NB4 (cell line): ENCODE results near the gene TWIST2.

Experiments used
- MYC ChIP-seq: IDR thresholded peaks from 2 replicates; pipeline ENCODE4 v1.6.1; 2011; ENCODE audit warnings: low read depth, low read length
- TF ChIP-seq, protein P1 (sequence below): IDR thresholded peaks from one replicate; pipeline ENCODE4 v1.5.1; 2012; ENCODE audit warnings: low read depth, low read length

- TF ChIP-seq, protein P1, sequence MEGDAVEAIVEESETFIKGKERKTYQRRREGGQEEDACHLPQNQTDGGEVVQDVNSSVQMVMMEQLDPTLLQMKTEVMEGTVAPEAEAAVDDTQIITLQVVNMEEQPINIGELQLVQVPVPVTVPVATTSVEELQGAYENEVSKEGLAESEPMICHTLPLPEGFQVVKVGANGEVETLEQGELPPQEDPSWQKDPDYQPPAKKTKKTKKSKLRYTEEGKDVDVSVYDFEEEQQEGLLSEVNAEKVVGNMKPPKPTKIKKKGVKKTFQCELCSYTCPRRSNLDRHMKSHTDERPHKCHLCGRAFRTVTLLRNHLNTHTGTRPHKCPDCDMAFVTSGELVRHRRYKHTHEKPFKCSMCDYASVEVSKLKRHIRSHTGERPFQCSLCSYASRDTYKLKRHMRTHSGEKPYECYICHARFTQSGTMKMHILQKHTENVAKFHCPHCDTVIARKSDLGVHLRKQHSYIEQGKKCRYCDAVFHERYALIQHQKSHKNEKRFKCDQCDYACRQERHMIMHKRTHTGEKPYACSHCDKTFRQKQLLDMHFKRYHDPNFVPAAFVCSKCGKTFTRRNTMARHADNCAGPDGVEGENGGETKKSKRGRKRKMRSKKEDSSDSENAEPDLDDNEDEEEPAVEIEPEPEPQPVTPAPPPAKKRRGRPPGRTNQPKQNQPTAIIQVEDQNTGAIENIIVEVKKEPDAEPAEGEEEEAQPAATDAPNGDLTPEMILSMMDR = no peak
- TF ChIP-seq MYC = no peak
Observed at GRCh38 chr2:238956676-238957075, 108.8 kb downstream of the TWIST2 start.
